IPS-18c (cell line): ENCODE data around the gene HEG1.

Source experiments
- H3K4me3 ChIP-seq: 2 replicates; pipeline ENCODE4 v1.7.0; 2013; ENCODE audit warnings: low read depth, mild to moderate bottlenecking, low read length, moderate library complexity; ENCODE audit not compliant: insufficient read depth
- H3K9me3 ChIP-seq: one replicate; pipeline ENCODE4 v1.6.1; 2013; ENCODE audit warnings: mild to moderate bottlenecking, low read length, moderate library complexity; ENCODE audit not compliant: control insufficient read depth, insufficient read depth

The HEG1 gene

GRCh38 chr3:124985349-124985748 is 70.4 kb downstream of the HEG1 start:
- no peaks in the 10 kb centered on the region for H3K9me3 ChIP-seq
- no peak overlapping the region for H3K4me3 ChIP-seq

DNA sequence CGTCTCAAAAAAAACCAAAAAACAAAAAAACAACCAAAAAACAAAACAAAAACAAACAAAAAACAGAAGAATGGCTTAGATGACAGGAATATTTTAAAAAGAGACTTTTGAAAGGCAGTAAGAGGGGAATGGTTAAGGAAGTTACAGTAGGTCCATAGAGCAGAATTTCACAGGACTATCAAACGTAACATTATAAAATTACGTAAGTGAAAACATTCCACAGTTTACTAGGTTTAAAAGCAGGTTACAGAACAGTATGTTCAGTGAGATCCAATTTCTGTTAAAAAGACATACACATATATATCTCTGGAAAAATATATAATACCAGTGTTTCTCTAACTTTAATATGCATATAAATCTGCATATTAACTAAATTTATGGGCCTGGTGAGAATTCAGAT is 71.0 kb downstream of the HEG1 start:
- Histone ChIP-seq H3K9me3 (no peaks in the 10 kb centered on the region), H3K4me3 (no peak overlapping the region)

- no peaks in the 10 kb centered on the region for H3K9me3 ChIP-seq
- H3K4me3 ChIP-seq: no peak overlapping the region
Observed at GRCh38 chr3:124982855-124983254, 72.9 kb downstream of the HEG1 start.

- Histone ChIP-seq H3K4me3 (no peak overlapping the region), H3K9me3 (no peaks in the 10 kb centered on the region)
Observed at GRCh38 chr3:124981472-124981871, 74.3 kb downstream of the HEG1 start.

DNA sequence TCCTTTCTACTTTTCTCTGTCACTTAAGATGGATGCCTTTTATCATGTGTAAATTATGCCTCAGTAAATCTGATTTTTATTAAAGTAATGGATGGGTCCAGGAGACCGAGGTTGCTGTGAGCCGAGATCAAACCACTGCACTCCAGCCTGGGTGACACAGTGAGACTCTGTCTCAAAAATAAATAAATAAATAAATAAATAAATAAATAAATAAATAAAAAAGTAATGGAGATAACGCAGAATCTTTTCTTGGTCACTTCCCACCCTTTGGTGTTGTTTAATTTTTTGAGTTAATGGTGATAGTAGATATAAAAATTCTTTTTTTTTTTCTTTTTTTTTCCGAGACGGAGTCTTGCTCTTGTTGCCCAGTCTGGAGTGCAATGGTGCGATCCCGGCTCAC is 77.2 kb downstream of the HEG1 start:
- no peak overlapping the region for H3K4me3 ChIP-seq
- no peaks in the 10 kb centered on the region for H3K9me3 ChIP-seq

GRCh38 chr3:124976383-124976782 is 79.4 kb downstream of the HEG1 start:
- Histone ChIP-seq H3K4me3 (no peak overlapping the region), H3K9me3 (no peaks in the 10 kb centered on the region)

GRCh38 chr3:124974691-124975090 is 81.1 kb downstream of the HEG1 start:
- no peak overlapping the region for H3K4me3 ChIP-seq
- no peaks in the 10 kb centered on the region for H3K9me3 ChIP-seq

DNA sequence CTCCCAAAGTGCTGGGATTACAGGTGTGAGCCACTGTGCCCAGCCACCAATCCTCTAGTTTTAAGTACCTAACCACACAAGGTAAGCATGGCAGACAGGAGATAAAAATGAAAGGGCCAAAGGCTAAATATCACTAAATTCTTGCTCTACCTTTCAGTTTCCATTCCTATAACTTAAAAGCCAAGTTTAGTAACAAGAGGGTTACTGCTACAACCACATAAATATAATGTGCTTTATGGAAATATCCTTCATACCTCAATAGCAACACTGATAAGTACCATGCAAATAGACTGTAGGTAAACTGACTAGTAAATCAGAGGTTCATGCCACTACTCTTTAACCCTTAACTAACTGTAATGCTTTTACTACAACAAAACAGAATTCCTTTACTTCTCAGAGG is 82.5 kb downstream of the HEG1 start:
- Histone ChIP-seq H3K4me3 (no peak overlapping the region), H3K9me3 (no peaks in the 10 kb centered on the region)

GRCh38 chr3:124972457-124972856 is 83.3 kb downstream of the HEG1 start:
- Histone ChIP-seq H3K9me3 (no peaks in the 10 kb centered on the region), H3K4me3 (no peak overlapping the region)

DNA sequence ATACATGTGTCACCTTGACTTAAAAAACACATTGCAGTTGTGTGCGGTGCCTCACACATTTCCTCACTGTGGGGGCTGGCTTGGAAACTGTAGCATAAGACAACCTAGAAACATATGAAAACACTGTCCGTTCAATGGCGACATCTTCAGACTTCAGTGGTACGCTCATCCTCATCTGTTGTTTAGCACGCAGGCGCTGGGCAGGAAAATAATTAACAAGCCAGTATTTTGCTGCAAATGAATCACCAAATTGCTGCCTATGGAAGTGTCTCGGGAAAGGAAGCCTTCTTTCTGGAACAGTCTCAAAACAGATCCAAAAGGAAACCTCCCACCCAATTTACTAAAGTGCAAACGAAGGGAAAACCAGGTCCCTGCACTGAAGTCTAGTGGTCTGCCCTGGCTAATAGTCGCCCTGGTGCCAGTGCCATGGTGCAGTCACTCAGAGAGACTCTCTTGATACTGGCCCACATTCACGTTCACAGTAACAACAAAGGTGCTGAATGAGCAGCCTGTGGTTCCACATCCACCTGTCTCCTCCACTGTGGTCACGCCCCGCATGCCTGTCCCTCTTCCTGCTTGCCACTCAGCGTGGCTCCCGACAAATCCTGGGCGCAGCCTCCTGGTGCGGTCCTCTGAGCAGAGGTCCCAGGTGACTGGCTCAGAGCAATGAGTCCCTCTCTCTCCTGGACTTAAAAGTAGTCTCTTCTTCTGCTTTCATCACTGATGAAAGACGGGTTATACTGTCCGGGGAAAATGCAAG is 85.7 kb downstream of the HEG1 start:
- Histone ChIP-seq H3K4me3 (no peak overlapping the region), H3K9me3 (no peaks in the 10 kb centered on the region)

- no peak overlapping the region for H3K4me3 ChIP-seq
- H3K9me3 ChIP-seq: no peaks in the 10 kb centered on the region
Observed at GRCh38 chr3:124969190-124969589, 86.6 kb downstream of the HEG1 start.

DNA sequence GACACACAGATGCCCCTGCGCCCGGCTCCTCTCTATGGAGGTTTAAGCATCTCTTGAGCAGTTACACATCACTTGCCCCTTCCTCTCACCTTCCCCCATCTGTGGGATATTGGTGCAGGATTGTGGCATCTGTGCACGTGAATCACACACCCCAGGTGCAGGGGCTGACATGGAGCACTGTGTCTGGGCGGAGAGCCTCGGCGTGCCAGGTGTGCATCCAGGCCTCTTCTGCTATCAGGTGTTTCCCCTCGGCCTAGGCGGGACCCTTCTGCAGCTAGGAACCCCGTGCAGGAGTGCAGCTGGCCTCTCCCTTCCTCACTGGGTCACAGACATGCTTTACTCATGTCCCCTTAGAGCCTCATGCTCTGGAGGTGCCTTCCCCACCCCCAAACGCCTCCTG is 87.8 kb downstream of the HEG1 start:
- H3K4me3 ChIP-seq: no peak overlapping the region
- no peaks in the 10 kb centered on the region for H3K9me3 ChIP-seq

- Histone ChIP-seq H3K4me3 (no peak overlapping the region), H3K9me3 (no peaks in the 10 kb centered on the region)
Observed at GRCh38 chr3:124966521-124967445, 89.0 kb downstream of the HEG1 start.

GRCh38 chr3:124965413-124965812 is 90.4 kb downstream of the HEG1 start:
- Histone ChIP-seq H3K9me3 (no peaks in the 10 kb centered on the region), H3K4me3 (no peak overlapping the region)

GRCh38 chr3:124964387-124964786 is 91.4 kb downstream of the HEG1 start:
- no peak overlapping the region for H3K4me3 ChIP-seq
- no peaks in the 10 kb centered on the region for H3K9me3 ChIP-seq

- no peaks in the 10 kb centered on the region for H3K9me3 ChIP-seq
- no peak overlapping the region for H3K4me3 ChIP-seq
Observed at GRCh38 chr3:124963755-124964154, 92.0 kb downstream of the HEG1 start.

DNA sequence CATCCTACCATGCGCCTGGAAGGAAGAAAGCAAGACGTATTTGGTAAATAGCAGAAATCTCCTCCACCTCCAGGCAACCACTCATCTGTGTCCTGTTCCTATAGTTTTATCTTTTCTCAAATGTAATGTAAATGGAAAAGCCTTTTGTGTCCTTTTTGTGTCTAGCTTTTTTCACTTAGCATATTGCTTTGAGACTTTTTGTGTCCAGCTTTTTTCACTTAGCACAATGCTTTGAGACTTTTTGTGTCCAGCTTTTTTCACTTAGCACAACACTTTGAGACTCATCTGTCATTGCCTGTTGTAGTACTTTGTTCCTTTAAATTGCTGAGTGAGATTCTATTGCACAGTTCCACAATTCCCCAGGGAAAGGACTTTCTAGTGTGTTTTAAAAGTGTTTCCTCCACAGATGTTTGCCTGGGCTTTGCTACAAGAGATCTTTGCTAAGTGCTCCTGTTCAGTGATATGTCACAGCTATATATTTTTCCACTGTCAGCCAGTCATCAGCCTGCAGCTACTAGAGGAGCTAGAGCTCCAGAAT is 93.3 kb downstream of the HEG1 start:
- no peak overlapping the region for H3K4me3 ChIP-seq
- H3K9me3 ChIP-seq: no peaks in the 10 kb centered on the region

DNA sequence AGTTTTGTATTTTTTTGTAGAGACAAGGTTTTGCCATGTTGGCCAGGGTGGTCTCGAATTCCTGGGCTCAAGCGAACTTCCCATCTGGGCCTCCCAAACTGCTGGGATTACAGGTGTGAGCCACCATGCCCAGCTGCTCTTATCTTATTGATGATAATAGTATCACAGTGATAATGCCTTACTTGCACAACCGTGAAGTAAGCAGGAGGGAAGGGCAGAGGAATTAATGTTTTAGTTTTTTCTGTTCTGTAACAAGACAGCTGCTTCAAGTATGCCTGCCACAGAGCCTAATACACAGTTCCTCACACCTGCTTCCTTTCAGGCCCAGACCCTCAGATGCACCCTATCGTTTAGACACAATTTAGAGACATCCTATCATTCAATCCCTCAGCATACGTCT is 95.1 kb downstream of the HEG1 start:
- H3K9me3 ChIP-seq: no peaks in the 10 kb centered on the region
- no peak overlapping the region for H3K4me3 ChIP-seq
